ENCODE data around the gene SIGLEC15. TPM values are rescaled to one million over a fixed set of nuclear protein-coding genes. Genes with fewer than 3 reads are reported as not detected.

Gene SIGLEC15
- total RNA-seq, 1 experiment from 2014 or later, result 0.13 TPM

DNA sequence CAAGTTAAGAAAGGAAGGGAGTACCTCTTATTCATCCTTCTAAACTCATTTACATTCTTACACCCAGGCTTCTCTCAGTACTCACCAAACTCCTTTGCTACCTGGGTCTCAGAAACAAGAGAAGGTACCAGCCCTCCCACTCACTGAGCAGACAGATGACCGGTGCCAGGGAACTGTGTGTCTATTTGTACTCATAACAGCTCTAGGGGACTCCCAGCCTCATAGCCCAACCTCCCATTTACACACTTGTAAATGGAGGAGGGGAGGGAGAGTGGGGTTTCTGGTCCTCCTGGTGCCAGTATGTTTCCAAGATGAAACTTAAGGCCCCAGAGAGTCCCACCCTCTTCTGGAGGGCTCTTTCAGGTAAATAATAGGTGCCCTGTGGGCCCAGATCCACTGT, 42.8 kb upstream of the SIGLEC15 start:
- Histone ChIP-seq H3K79me2 (ENCODE audit: insufficient read depth, low read length) (no peaks in the 10 kb centered on the region), H3K4ac (ENCODE audit: low read depth, low read length) (no peak overlapping the region), H4K5ac (ENCODE audit: insufficient read length, low read depth, low read length) (no peak overlapping the region), H3K27me3 (ENCODE audit: insufficient read depth, low read length) (no peaks in the 10 kb centered on the region), H2BK15ac (ENCODE audit: low read depth, low read length) (no peak overlapping the region), H2AK5ac (ENCODE audit: insufficient read length, low read length) (no peak overlapping the region), H2AFZ (ENCODE audit: low read length) (no peak overlapping the region), H2BK20ac (ENCODE audit: low read depth, low read length, poor library complexity, severe bottlenecking) (no peak overlapping the region), H2BK120ac (ENCODE audit: low read depth, low read length, poor library complexity, severe bottlenecking) (no peak overlapping the region), H4K91ac (ENCODE audit: insufficient read length, low read depth, low read length) (no peak overlapping the region), H3K27ac (ENCODE audit: insufficient read length, low read depth, low read length) (no peak overlapping the region), H3K9ac (ENCODE audit: extremely low read depth, insufficient read length, low read length) (no peak overlapping the region), H3K14ac (ENCODE audit: insufficient read depth, low read length) (no peak overlapping the region), H2BK5ac (ENCODE audit: insufficient read length, low read length) (no peak overlapping the region), H4K8ac (replicated peaks; ENCODE audit: insufficient read length, low read depth, low read length) (no peak overlapping the region), H3K79me1 (ENCODE audit: insufficient read depth, low read depth, low read length, poor library complexity, severe bottlenecking) (no peaks in the 10 kb centered on the region), H3T11ph (ENCODE audit: low read length) (no peak overlapping the region), H3K23ac (ENCODE audit: insufficient read length, low read depth, low read length) (no peak overlapping the region), H4K20me1 (ENCODE audit: control insufficient read depth, insufficient read depth, insufficient read length) (no peaks in the 10 kb centered on the region), H2BK12ac (ENCODE audit: insufficient read length, low read depth, low read length) (no peak overlapping the region), H3K4me1 (ENCODE audit: insufficient read depth, low read length) (peaks cover 6% of the 10 kb centered on the region; the same call in 1 of the 2 replicates), H3K23me2 (ENCODE audit: insufficient read length, low read depth, low read length, poor library complexity, severe bottlenecking) (no peaks in the 10 kb centered on the region), H3K56ac (ENCODE audit: insufficient read length, low read depth, low read length) (no peak overlapping the region), H3K4me2 (ENCODE audit: insufficient read depth, insufficient read length, low read length) (no peak overlapping the region), H3K9me3 (ENCODE audit: control insufficient read depth, low read depth, low read length) (no peaks in the 10 kb centered on the region), H3K18ac (ENCODE audit: insufficient read length, low read depth, low read length) (no peak overlapping the region)
- Mint-ChIP-seq H3K27me3 (ENCODE audit: low read depth) (no peaks in the 10 kb centered on the region; the same call in none of the 2 replicates), H3K4me3 (no peak overlapping the region), H3K36me3 (ENCODE audit: insufficient read depth in 1 of 3, low read depth in 3 of 3) (0 out of 7 replicates have a peak, but pooled peaks cover 0 to 2% (median 0%) of the 10 kb centered on the region in 3 experiments), H3K4me1 (peaks cover 13 to 18% of the 10 kb centered on the region in 2 experiments), H3K27ac (no peak overlapping the region), H3K9me3 (peaks cover 0 to 2% of the 10 kb centered on the region in 2 experiments; a peak in 1 of 5 replicates)
- no peak for DNase-seq
- no CpG with 5 or more reads among the region's 1 CpG for WGBS (ENCODE audit: extremely low coverage, insufficient read length, low lambda C conversion rate)
- TF ChIP-seq CTCF (conservative IDR thresholded peaks at IDR 0.05), result no peak

Measured in H9 (cell line).